ENCODE results near the gene ST6GALNAC3. TPM values are rescaled to one million over a fixed set of nuclear protein-coding genes. Genes with fewer than 3 reads are reported as not detected.

ST6GALNAC3 gene
- total RNA-seq, 2 experiments from 2014 or later, result 0.50 to 1.2 TPM

- Histone ChIP-seq H3K4me1 (ENCODE audit: insufficient read depth, low read length, poor library complexity, severe bottlenecking) (no peaks in the 10 kb centered on the region), H3K27ac (ENCODE audit: low read depth, low read length, poor library complexity, severe bottlenecking) (no peak overlapping the region), H3K9me2 (ENCODE audit: insufficient read depth, low read length) (no peaks in the 10 kb centered on the region), H3K79me2 (ENCODE audit: insufficient read depth, low read depth, low read length) (no peaks in the 10 kb centered on the region), H3K4me2 (ENCODE audit: low read length) (no peak overlapping the region), H4K20me1 (ENCODE audit: insufficient read depth, low read length) (no peaks in the 10 kb centered on the region), H3K9me3 (ENCODE audit: low read length) (no peaks in the 10 kb centered on the region), H3K4me3 (ENCODE audit: low read depth, low read length, poor library complexity, severe bottlenecking) (no peak overlapping the region), H3K36me3 (ENCODE audit: insufficient read depth, low read length) (no peaks in the 10 kb centered on the region), H2AFZ (ENCODE audit: low read length) (no peak overlapping the region)
- intact Hi-C loops (cut with micrococcal nuclease; ENCODE audit: unreplicated experiment), result no loop called here
- no peak for DNase-seq (ENCODE audit: low spot score)
- no TSS peak for BruUV-seq (replicated peaks)
- TF ChIP-seq EZH2phosphoT487 (IDR thresholded peaks at IDR 0.05; ENCODE audit: borderline replicate concordance, low read depth, low read length), result no peak
- no peak for TF ChIP-seq CTCF (conservative IDR thresholded peaks at IDR 0.05; ENCODE audit: low read length)
- CTCF ChIA-PET (ENCODE audit: unreplicated experiment), result no interaction called here
- POLR2A ChIA-PET, result no interaction called here
These were observed 55.2 kb downstream of the ST6GALNAC3 start for GRCh38 chr1:76129731-76130130.

GRCh38 chr1:76130992-76131391 is 56.4 kb downstream of the ST6GALNAC3 start:
- H3K9me2 ChIP-seq (ENCODE audit: insufficient read depth, low read length), result no peaks in the 10 kb centered on the region
- BruUV-seq (replicated peaks), result no TSS peak
- no peak overlapping the region for H3K4me3 ChIP-seq (ENCODE audit: low read depth, low read length, poor library complexity, severe bottlenecking)
- H3K4me1 ChIP-seq (ENCODE audit: insufficient read depth, low read length, poor library complexity, severe bottlenecking), result no peaks in the 10 kb centered on the region
- no peaks in the 10 kb centered on the region for H3K36me3 ChIP-seq (ENCODE audit: insufficient read depth, low read length)
- no peak overlapping the region for H3K4me2 ChIP-seq (ENCODE audit: low read length)
- CTCF ChIA-PET (ENCODE audit: unreplicated experiment), result no interaction called here
- no peaks in the 10 kb centered on the region for H3K79me2 ChIP-seq (ENCODE audit: insufficient read depth, low read depth, low read length)
- no peak overlapping the region for H3K27ac ChIP-seq (ENCODE audit: low read depth, low read length, poor library complexity, severe bottlenecking)
- no peak overlapping the region for H2AFZ ChIP-seq (ENCODE audit: low read length)
- POLR2A ChIA-PET, result no interaction called here
- H4K20me1 ChIP-seq (ENCODE audit: insufficient read depth, low read length), result no peaks in the 10 kb centered on the region
- TF ChIP-seq EZH2phosphoT487 (IDR thresholded peaks at IDR 0.05; ENCODE audit: borderline replicate concordance, low read depth, low read length) (no peak), CTCF (conservative IDR thresholded peaks at IDR 0.05; ENCODE audit: low read length) (no peak)
- H3K9me3 ChIP-seq (ENCODE audit: low read length), result no peaks in the 10 kb centered on the region
- DNase-seq (ENCODE audit: low spot score), result no peak
- intact Hi-C loops (cut with micrococcal nuclease; ENCODE audit: unreplicated experiment), result no loop called here

- intact Hi-C loops (cut with micrococcal nuclease; ENCODE audit: unreplicated experiment), result no loop called here
- Histone ChIP-seq H3K9me2 (ENCODE audit: insufficient read depth, low read length) (no peaks in the 10 kb centered on the region), H3K79me2 (ENCODE audit: insufficient read depth, low read depth, low read length) (no peaks in the 10 kb centered on the region), H3K9me3 (ENCODE audit: low read length) (no peaks in the 10 kb centered on the region), H3K4me2 (ENCODE audit: low read length) (no peak overlapping the region), H3K4me1 (ENCODE audit: insufficient read depth, low read length, poor library complexity, severe bottlenecking) (no peaks in the 10 kb centered on the region), H3K4me3 (ENCODE audit: low read depth, low read length, poor library complexity, severe bottlenecking) (no peak overlapping the region), H4K20me1 (ENCODE audit: insufficient read depth, low read length) (no peaks in the 10 kb centered on the region), H3K27ac (ENCODE audit: low read depth, low read length, poor library complexity, severe bottlenecking) (no peak overlapping the region), H2AFZ (ENCODE audit: low read length) (no peak overlapping the region), H3K36me3 (ENCODE audit: insufficient read depth, low read length) (no peaks in the 10 kb centered on the region)
- ChIA-PET POLR2A (no interaction called here), CTCF (ENCODE audit: unreplicated experiment) (no interaction called here)
- no peak for DNase-seq (ENCODE audit: low spot score)
- TF ChIP-seq EZH2phosphoT487 (IDR thresholded peaks at IDR 0.05; ENCODE audit: borderline replicate concordance, low read depth, low read length) (no peak), CTCF (conservative IDR thresholded peaks at IDR 0.05; ENCODE audit: low read length) (no peak)
- BruUV-seq (replicated peaks), result no TSS peak
These were observed 59.4 kb downstream of the ST6GALNAC3 start for GRCh38 chr1:76133977-76134376.

Data from OCI-LY7 (cell line).